Measurements from ENCODE around the gene TRAF3.

- TF ChIP-seq CTCF (conservative IDR thresholded peaks at IDR 0.05 in 1 of 2, IDR thresholded peaks at IDR 0.05 in 1 of 2; ENCODE audit: extremely low read depth in 1 of 2, insufficient read depth in 1 of 2, low read depth in 1 of 2, low read length in 2 of 2) (no peak), EZH2 (IDR thresholded peaks at IDR 0.05; ENCODE audit: borderline replicate concordance, low read length) (no peak)
Measured at GRCh38 chr14:102757646-102758045, 19.6 kb upstream of the TRAF3 start.
